ENCODE data around the gene GM2A.

The GM2A gene

DNA sequence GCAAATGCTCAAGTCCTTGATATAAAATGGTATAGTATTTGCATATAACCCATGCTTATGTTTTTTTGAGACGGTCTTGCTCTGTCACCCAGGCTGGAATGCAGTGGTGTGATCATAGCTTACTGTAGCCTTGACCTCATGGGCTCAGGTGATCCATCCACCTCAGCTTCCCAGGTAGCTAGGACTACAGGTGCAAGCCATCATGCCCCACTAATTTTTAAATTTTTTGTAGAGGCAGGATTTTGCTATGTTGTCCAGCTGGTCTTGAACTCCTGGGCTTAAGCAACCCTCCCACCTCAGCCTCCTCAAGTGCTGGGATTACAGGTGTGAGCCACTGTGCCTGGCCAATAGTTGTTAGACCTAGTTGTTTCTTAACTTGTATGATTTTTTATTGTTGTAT is 33.3 kb downstream of the GM2A start:
- no peak for DNase-seq (ENCODE audit: extremely low read depth, low read depth)
- TF ChIP-seq, protein P1, sequence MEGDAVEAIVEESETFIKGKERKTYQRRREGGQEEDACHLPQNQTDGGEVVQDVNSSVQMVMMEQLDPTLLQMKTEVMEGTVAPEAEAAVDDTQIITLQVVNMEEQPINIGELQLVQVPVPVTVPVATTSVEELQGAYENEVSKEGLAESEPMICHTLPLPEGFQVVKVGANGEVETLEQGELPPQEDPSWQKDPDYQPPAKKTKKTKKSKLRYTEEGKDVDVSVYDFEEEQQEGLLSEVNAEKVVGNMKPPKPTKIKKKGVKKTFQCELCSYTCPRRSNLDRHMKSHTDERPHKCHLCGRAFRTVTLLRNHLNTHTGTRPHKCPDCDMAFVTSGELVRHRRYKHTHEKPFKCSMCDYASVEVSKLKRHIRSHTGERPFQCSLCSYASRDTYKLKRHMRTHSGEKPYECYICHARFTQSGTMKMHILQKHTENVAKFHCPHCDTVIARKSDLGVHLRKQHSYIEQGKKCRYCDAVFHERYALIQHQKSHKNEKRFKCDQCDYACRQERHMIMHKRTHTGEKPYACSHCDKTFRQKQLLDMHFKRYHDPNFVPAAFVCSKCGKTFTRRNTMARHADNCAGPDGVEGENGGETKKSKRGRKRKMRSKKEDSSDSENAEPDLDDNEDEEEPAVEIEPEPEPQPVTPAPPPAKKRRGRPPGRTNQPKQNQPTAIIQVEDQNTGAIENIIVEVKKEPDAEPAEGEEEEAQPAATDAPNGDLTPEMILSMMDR (IDR thresholded peaks at IDR 0.05; ENCODE audit: low read depth, low read length) = no peak

DNA sequence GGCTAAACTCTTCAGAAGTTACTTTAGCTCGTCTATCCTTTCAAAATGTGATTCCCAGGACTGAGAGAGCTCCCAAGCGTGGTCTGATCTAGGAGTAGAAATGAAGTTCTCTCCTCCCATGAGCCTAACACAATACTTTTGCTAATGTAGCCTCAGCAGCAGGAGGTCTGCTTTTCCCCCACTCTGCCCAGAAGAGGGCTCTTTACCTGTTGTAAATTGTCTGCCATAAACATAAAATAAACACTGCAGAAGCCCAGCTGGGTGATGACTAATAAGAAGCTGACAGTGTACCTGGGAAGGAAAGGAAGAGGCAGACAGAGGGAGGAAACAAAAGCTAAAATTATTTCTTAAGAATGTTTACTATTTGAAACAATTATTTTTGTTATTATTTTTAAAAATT is 35.2 kb downstream of the GM2A start:
- DNase-seq (ENCODE audit: extremely low read depth, low read depth) = no peak
- TF ChIP-seq, protein P1 (IDR thresholded peaks at IDR 0.05; ENCODE audit: low read depth, low read length) = no peak

DNA sequence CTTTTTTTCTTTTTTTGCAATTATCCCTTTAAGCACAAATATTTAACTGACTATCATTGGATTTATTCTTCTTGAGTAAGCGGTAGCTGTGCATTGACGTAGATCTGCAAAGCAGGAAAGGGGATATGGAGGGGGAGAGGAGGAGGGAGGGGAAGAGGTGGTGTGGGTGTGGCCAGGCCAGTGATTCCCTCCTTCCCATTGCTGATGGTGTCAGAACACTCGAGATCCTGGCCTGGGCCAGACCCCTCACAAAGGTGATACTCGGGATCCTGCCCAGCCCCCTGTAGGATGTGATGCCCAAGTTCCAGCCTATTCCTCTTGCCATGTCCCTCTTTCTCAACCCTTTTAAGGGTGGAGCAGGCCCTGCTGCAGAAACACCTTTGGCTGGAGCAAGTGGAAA is 40.6 kb downstream of the GM2A start:
- no peak for DNase-seq (ENCODE audit: extremely low read depth, low read depth)
- TF ChIP-seq, protein P1 (IDR thresholded peaks at IDR 0.05; ENCODE audit: low read depth, low read length) = no peak

DNA sequence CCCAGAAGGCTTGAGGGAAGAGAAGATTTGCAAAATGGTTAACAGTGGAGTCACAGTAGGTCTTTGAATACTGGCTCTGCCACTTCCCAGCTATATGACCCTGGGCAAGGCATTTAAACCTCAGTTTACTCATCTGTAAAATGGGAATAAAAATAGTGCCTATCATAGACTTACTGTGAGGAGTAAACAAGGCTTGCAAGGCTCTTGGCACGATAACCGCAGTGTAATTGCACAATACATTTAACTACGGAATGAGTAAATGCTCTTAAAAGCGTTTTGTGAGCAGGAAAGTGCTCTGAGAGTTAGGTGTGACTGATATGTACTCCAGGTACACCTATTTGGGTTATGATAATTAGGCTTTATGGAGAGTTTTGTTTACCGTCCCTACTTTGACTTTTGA is 42.2 kb downstream of the GM2A start:
- DNase-seq (ENCODE audit: extremely low read depth, low read depth) = no peak
- TF ChIP-seq, protein P1 (IDR thresholded peaks at IDR 0.05; ENCODE audit: low read depth, low read length) = no peak

DNA sequence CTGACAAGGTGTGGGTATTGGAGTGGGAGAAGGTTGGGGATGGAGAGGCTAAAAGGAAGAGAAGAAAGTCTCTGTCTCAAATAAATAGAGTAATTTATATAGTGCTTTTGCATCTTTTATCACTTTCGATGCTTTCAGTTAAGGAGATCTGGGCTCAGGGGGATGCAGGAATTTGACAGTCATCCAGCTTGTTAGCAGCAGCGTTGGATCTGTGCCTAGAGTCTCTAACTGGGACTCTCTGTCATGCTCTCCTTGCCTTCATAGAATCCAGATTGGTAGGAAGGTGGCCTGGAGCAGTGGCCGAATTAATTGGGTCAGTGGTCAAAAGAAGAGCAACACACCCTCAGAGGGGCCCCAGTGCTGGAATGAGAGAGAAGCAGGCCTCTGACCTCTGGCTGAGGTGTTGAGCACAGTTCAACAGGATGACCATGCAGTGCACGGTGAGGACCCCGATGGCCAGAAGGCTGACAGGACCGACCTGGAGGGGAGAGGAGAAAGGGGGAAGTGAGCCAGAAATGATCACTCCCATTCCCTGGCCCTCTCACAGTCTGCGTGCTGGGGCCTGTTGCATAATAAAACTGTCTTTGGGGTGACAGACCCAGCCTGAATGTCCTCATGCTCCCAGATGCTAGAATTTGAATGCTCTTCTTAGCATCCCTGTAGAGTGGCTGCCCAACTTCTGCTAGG is 42.9 kb downstream of the GM2A start:
- TF ChIP-seq, protein P1 (IDR thresholded peaks at IDR 0.05; ENCODE audit: low read depth, low read length) = no peak
- no peak for DNase-seq (ENCODE audit: extremely low read depth, low read depth)

DNA sequence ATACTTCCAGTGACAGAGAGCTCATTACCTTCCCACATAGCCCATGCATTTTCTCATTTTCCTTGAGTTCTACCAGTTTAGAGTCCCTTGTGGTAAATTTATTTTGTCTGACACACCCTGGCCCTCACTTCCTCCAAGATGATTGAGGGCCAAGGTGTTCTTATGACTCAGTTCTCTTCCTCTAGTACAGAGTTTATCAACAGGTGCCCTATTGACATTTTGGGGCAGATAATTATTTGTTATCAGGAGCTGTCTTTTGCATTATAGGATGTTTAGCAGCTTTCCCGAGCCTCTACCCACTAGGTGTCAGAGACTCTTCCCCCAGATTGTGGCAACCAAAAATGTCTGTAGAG is 43.5 kb downstream of the GM2A start:
- DNase-seq (ENCODE audit: extremely low read depth, low read depth) = no peak
- TF ChIP-seq, protein P1 (IDR thresholded peaks at IDR 0.05; ENCODE audit: low read depth, low read length) = no peak

DNA sequence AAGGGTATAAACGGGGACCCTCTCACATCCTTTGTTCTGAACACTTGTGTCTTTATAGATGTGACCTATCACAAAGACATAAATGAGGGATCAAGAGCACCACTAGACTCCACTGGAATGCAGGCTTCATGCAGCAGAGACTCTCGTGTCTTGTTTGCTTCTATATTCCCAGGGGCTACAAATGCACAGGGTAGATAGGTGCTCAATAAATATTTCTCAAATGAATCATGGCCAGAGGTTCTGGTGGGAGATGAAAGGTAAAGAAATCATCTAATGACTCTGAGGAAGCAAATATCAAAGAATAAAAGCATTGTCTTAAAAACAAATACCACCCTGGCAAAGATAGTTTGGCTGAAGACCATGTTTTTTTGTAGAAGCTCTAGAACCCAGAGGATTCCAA is 44.0 kb downstream of the GM2A start:
- DNase-seq (ENCODE audit: extremely low read depth, low read depth) = no peak
- TF ChIP-seq, protein P1 (IDR thresholded peaks at IDR 0.05; ENCODE audit: low read depth, low read length) = no peak
